HG03097 (cell line): ENCODE data around the gene DUS3L.
A peak's percentile ranks its signal among the peaks of the same experiment; 100 is the strongest.

ENCODE experiments used
- ATAC-seq: cut with Tn5 transposase; IDR thresholded peaks from one replicate; pipeline ENCODE4 v1.9.1; 2021; ENCODE audit not compliant: unreplicated experiment, low FRiP score

Gene DUS3L

GRCh38 chr19:5790559-5791520 is at the start of gene DUS3L:
DUS3L (minus strand) TSS chr19:5791163; CDS start chr19:5791141, 22 bp downstream.
- peak; percentile 90 for ATAC-seq

- ATAC-seq = no peak
Observed at GRCh38 chr19:5839065-5840017, 48.4 kb upstream of the DUS3L start, which contains the start of gene FUT6. FUT6 (minus strand) TSS chr19:5839702; CDS start chr19:5832567, 7,135 bp downstream.

GRCh38 chr19:5838353-5839064 is 47.5 kb upstream of the DUS3L start:
- ATAC-seq = no peak

GRCh38 chr19:5837761-5838352 is 46.9 kb upstream of the DUS3L start:
- no peak for ATAC-seq

GRCh38 chr19:5832527-5833216 is 41.7 kb upstream of the DUS3L start:
- no peak for ATAC-seq

GRCh38 chr19:5832061-5832460 is 41.1 kb upstream of the DUS3L start:
- ATAC-seq = no peak

GRCh38 chr19:5831159-5831558 is 40.2 kb upstream of the DUS3L start:
- no peak for ATAC-seq

GRCh38 chr19:5829567-5830310 is 38.8 kb upstream of the DUS3L start:
- ATAC-seq = no peak

GRCh38 chr19:5828661-5829566 is 38.0 kb upstream of the DUS3L start:
- no peak for ATAC-seq

GRCh38 chr19:5827891-5828660 is 37.1 kb upstream of the DUS3L start:
- ATAC-seq = peak; percentile 62

GRCh38 chr19:5827342-5827890 is 36.5 kb upstream of the DUS3L start:
- no peak for ATAC-seq

- no peak for ATAC-seq
Observed at GRCh38 chr19:5826531-5827341, 35.8 kb upstream of the DUS3L start.

GRCh38 chr19:5825178-5825577 is 34.2 kb upstream of the DUS3L start:
- ATAC-seq = no peak

- no peak for ATAC-seq
Observed at GRCh38 chr19:5824751-5825150, 33.8 kb upstream of the DUS3L start.

- ATAC-seq = no peak
Observed at GRCh38 chr19:5823579-5824281, 32.8 kb upstream of the DUS3L start.
